Measurements from ENCODE around the gene RPA3.
A peak's percentile ranks its signal among the peaks of the same experiment; 100 is the strongest.

GRCh38 chr7:7764520-7765396, 46.4 kb upstream of the RPA3 start:
- TF ChIP-seq CTCF (IDR thresholded peaks at IDR 0.05; ENCODE audit: borderline replicate concordance, extremely low read depth, low read length, poor library complexity, severe bottlenecking) (peak; percentile 43), EZH2 (IDR thresholded peaks at IDR 0.05; ENCODE audit: borderline replicate concordance, low read depth, low read length, severe bottlenecking) (no peak)
